Sigmoid colon (tissue), 7 donors: ENCODE results near the gene SSMEM1. TPM values are rescaled to one million over a fixed set of nuclear protein-coding genes. Genes with fewer than 3 reads are reported as not detected.
"Not testable (repeated sequence)": the region's sequence is repeated elsewhere in the genome, so short reads cannot be mapped to it uniquely, and the experiment has no call there.

Source experiments
- DNase-seq: peaks from one replicate; pipeline ENCODE4 v3.0.0-alpha.2; 2019
- H3K27ac ChIP-seq, 4 donors: fragments of 200-600 bp; sonication (generic); one replicate each; pipeline ENCODE4 v1.5.1; 2016 to 2019; ENCODE audit warnings: mild to moderate bottlenecking in 1 of 4
- H3K27me3 ChIP-seq, 3 donors: fragments of 200-600 bp; sonication (generic); one replicate each; pipeline ENCODE4 v1.5.1; 2019; ENCODE audit warnings: mild to moderate bottlenecking in 1 of 3
- H3K36me3 ChIP-seq, 4 donors: fragments of 200-600 bp; sonication (generic); one replicate each; pipeline ENCODE4 v1.5.1; 2016 to 2019
- H3K4me1 ChIP-seq, 4 donors: fragments of 200-600 bp; sonication (generic); one replicate each; pipeline ENCODE4 v1.5.1; 2017 to 2019
- H3K4me3 ChIP-seq, 4 donors: fragments of 200-600 bp; sonication (generic); one replicate each; pipeline ENCODE4 v1.5.1; 2017 to 2019; ENCODE audit warnings: mild to moderate bottlenecking in 2 of 4, moderate library complexity in 1 of 4
- H3K9me3 ChIP-seq, 4 donors: fragments of 200-600 bp in 3 of 4; sonication (generic) in 3 of 4; one replicate each; pipeline versions ENCODE4 v1.5.1 to v1.6.1; 2013 to 2019
- CTCF ChIP-seq, 4 experiments: fragments of 450-650 bp in 3 of 4; fragments of 200-600 bp in 1 of 4; IDR thresholded peaks; one replicate each; pipeline ENCODE4 v1.5.1; 2016 to 2019; ENCODE audit warnings: antibody characterized with exemption in 4 of 4, mild to moderate bottlenecking in 3 of 4, moderate library complexity in 2 of 4
- EP300 ChIP-seq, 4 donors: sonication (generic); formaldehyde crosslinking; IDR thresholded peaks; one replicate each; pipeline ENCODE4 v1.6.1; 2017; ENCODE audit warnings: antibody characterized with exemption in 4 of 4
- POLR2A ChIP-seq, 2 donors: fragments of 450-650 bp; IDR thresholded peaks; one replicate each; pipeline ENCODE4 v1.6.1; 2016; ENCODE audit warnings: antibody characterized with exemption in 2 of 2, mild to moderate bottlenecking in 2 of 2, moderate library complexity in 2 of 2
- POLR2AphosphoS5 ChIP-seq, 4 donors: sonication (generic); formaldehyde crosslinking; IDR thresholded peaks; one replicate each; pipeline ENCODE4 v1.6.1; 2017; ENCODE audit warnings: antibody characterized with exemption in 4 of 4
- WGBS, 2 donors: extraction: QIAGEN DNeasy Blood & Tissue Kit; methylation state at CpG; one replicate each; pipeline ENCODE4 v1.1.7; 2013; 5-methylcytosine and 5-hydroxymethylcytosine counted together
- intact Hi-C: fragments of 100-400 bp; cut with DNase I; formaldehyde crosslinking; loops from one replicate; pipeline ENCODE4 v1.15.1; 2023
- polyA plus RNA-seq, 3 donors: library from polyadenylated mRNA; stranded (reverse); fragments of 200-250 nt; gene quantifications; one replicate each; pipeline ENCODE4 v1.2.3, GENCODE V29; 2013
- total RNA-seq, 4 donors: library from RNA; depleted of rRNA; stranded (reverse); fragments of >200 nt; gene quantifications; one replicate each; pipeline ENCODE4 v1.1.0, GENCODE V29; 2016
- donor health status: healthy with polysubstance abuse.
- donor health status: Bipolar disorder and iron deficiency.
- donor health status: healthy.

The SSMEM1 gene
- total and polyA plus RNA-seq, 7 donors = not detected

GRCh38 chr7:130232209-130232608 lies 24.5 kb downstream of the SSMEM1 start:
- Histone ChIP-seq H3K4me1 (peaks cover 0 to 20% (median 13%) of the 10 kb centered on the region in 4 donors), H3K27ac (no peak overlapping the region), H3K4me3 (no peak overlapping the region), H3K9me3 (no peaks in the 10 kb centered on the region), H3K27me3 (no peaks in the 10 kb centered on the region), H3K36me3 (no peaks in the 10 kb centered on the region)
- TF ChIP-seq CTCF (IDR thresholded peaks at IDR 0.05) (no peak), POLR2A (IDR thresholded peaks at IDR 0.05) (no peak), POLR2AphosphoS5 (IDR thresholded peaks at IDR 0.05) (no peak), EP300 (IDR thresholded peaks at IDR 0.05) (no peak)
- no peak for DNase-seq
- WGBS, 2 donors = 91 to 96% methylated on average over 2 of the region's 2 CpGs
- intact Hi-C loops = no loop called here

- no peak overlapping the region for H3K4me3 ChIP-seq
- no peak for DNase-seq
- H3K27me3 ChIP-seq = no peaks in the 10 kb centered on the region
- TF ChIP-seq POLR2AphosphoS5 (IDR thresholded peaks at IDR 0.05) (no peak), CTCF (IDR thresholded peaks at IDR 0.05) (no peak), EP300 (IDR thresholded peaks at IDR 0.05) (no peak), POLR2A (IDR thresholded peaks at IDR 0.05) (no peak)
- no peaks in the 10 kb centered on the region for H3K9me3 ChIP-seq
- peaks cover 0 to 3% (median under 1%) of the 10 kb centered on the region in 4 donors for H3K4me1 ChIP-seq
- no peak overlapping the region for H3K27ac ChIP-seq
- H3K36me3 ChIP-seq = no peaks in the 10 kb centered on the region
- WGBS, 2 donors = 90% methylated on average over 2 of the region's 2 CpGs
- intact Hi-C loops = no loop called here
Observed at GRCh38 chr7:130234078-130234477, 26.4 kb downstream of the SSMEM1 start.

GRCh38 chr7:130236361-130236760 lies 28.7 kb downstream of the SSMEM1 start:
- 84 to 90% methylated on average over 4 of the region's 4 CpGs for WGBS, 2 donors
- H3K9me3 ChIP-seq, H3K4me3 ChIP-seq, DNase-seq, H3K27me3 ChIP-seq, H3K4me1 ChIP-seq, intact Hi-C loops, H3K36me3 ChIP-seq, H3K27ac ChIP-seq: not testable (repeated sequence)

GRCh38 chr7:130240240-130240639 lies 32.6 kb downstream of the SSMEM1 start:
- TF ChIP-seq POLR2AphosphoS5 (IDR thresholded peaks at IDR 0.05) = no peak
- no peak for TF ChIP-seq POLR2A (IDR thresholded peaks at IDR 0.05)
- no peak for TF ChIP-seq EP300 (IDR thresholded peaks at IDR 0.05)
- no peak for TF ChIP-seq CTCF (IDR thresholded peaks at IDR 0.05)
- intact Hi-C loops = loop anchor here (10.0 kb wide), 1 partner anchor 485 kb away; no protein-coding TSS in a partner anchor
- no peaks in the 10 kb centered on the region for H3K9me3 ChIP-seq
- no peaks in the 10 kb centered on the region for H3K4me1 ChIP-seq
- no peak for DNase-seq
- H3K4me3 ChIP-seq = no peak overlapping the region
- H3K27me3 ChIP-seq = no peaks in the 10 kb centered on the region
- WGBS, 2 donors = 94 to 96% methylated on average over 1 of the region's 1 CpG
- H3K27ac ChIP-seq = no peak overlapping the region
- H3K36me3 ChIP-seq = no peaks in the 10 kb centered on the region

GRCh38 chr7:130242198-130243014 lies 34.7 kb downstream of the SSMEM1 start:
- no peak overlapping the region for H3K4me3 ChIP-seq
- WGBS, 2 donors = 14 to 40% methylated on average over 5 of the region's 5 CpGs
- H3K9me3 ChIP-seq = no peaks in the 10 kb centered on the region
- H3K27me3 ChIP-seq = no peaks in the 10 kb centered on the region
- H3K27ac ChIP-seq = no peak overlapping the region
- intact Hi-C loops = loop anchor here (10.0 kb wide), 1 partner anchor 482 kb away; no protein-coding TSS in a partner anchor
- TF ChIP-seq CTCF (IDR thresholded peaks at IDR 0.05) (peak; percentile 35 to 70 (median 68)), POLR2AphosphoS5 (IDR thresholded peaks at IDR 0.05) (no peak)
- no peaks in the 10 kb centered on the region for H3K4me1 ChIP-seq
- H3K36me3 ChIP-seq = no peaks in the 10 kb centered on the region
- no peak for DNase-seq

GRCh38 chr7:130243486-130243885 lies 35.8 kb downstream of the SSMEM1 start:
- not testable (repeated sequence) for H3K4me1 ChIP-seq, H3K27ac ChIP-seq, DNase-seq, H3K36me3 ChIP-seq, H3K9me3 ChIP-seq, H3K4me3 ChIP-seq, H3K27me3 ChIP-seq
- intact Hi-C loops = loop anchor here (10.0 kb wide), 1 partner anchor 481 kb away; no protein-coding TSS in a partner anchor
- WGBS, 2 donors = 8 to 27% methylated on average over 1 of the region's 1 CpG

GRCh38 chr7:130246491-130246890 lies 38.8 kb downstream of the SSMEM1 start:
- intact Hi-C loops = loop anchor here (10.0 kb wide), 1 partner anchor 478 kb away; no protein-coding TSS in a partner anchor
- not testable (repeated sequence) for H3K27ac ChIP-seq, H3K4me1 ChIP-seq, H3K27me3 ChIP-seq, DNase-seq, H3K9me3 ChIP-seq, H3K36me3 ChIP-seq, H3K4me3 ChIP-seq
- 92 to 97% methylated on average over 1 of the region's 1 CpG for WGBS, 2 donors

- intact Hi-C loops = loop anchor here (10.0 kb wide), 1 partner anchor 476 kb away; no protein-coding TSS in a partner anchor
- not testable (repeated sequence) for H3K9me3 ChIP-seq, H3K4me3 ChIP-seq, H3K4me1 ChIP-seq, H3K27ac ChIP-seq, DNase-seq, H3K36me3 ChIP-seq, H3K27me3 ChIP-seq
- 95 to 96% methylated on average over 5 of the region's 5 CpGs for WGBS, 2 donors
Observed at GRCh38 chr7:130248842-130249241, 41.2 kb downstream of the SSMEM1 start.
